Astrocyte (in vitro differentiated cells and primary cell): ENCODE results near the gene EYA2. TPM values are rescaled to one million over a fixed set of nuclear protein-coding genes. Genes with fewer than 3 reads are reported as not detected.

Source experiments
- DNase-seq: peaks from one replicate; pipeline ENCODE4 v3.0.0-alpha.2; 2010; ENCODE audit warnings: low read depth
- FAIRE-seq: peaks from 2 replicates; lab custom pipeline; 2011; peaks lifted over from hg19 to GRCh38; lab: Jason Lieb, UNC
- H2AFZ ChIP-seq: 2 replicates; pipeline ENCODE4 v1.6.0; 2012; ENCODE audit warnings: low read depth, low read length, inconsistent platforms
- H3K27ac ChIP-seq: 2 replicates; pipeline ENCODE4 v1.5.1; 2011; ENCODE audit warnings: low read depth, low read length, inconsistent platforms
- H3K27me3 ChIP-seq: 2 replicates; pipeline ENCODE4 v1.6.0; 2011; ENCODE audit warnings: low read length, inconsistent platforms; ENCODE audit not compliant: insufficient read depth
- H3K36me3 ChIP-seq: 2 replicates; pipeline ENCODE4 v1.5.1; 2011; ENCODE audit warnings: low read length, inconsistent platforms; ENCODE audit not compliant: insufficient read depth
- H3K4me1 ChIP-seq: 2 replicates; pipeline ENCODE4 v1.5.1; 2011; ENCODE audit warnings: low read length, inconsistent platforms; ENCODE audit not compliant: insufficient read depth
- H3K4me2 ChIP-seq: 2 replicates; pipeline ENCODE4 v1.6.0; 2012; ENCODE audit warnings: low read length, inconsistent platforms
- H3K4me3 ChIP-seq: 2 replicates; pipeline ENCODE4 v1.5.1; 2011; ENCODE audit warnings: low read depth, mild to moderate bottlenecking, low read length, inconsistent platforms; ENCODE audit not compliant: insufficient read depth
- H3K79me2 ChIP-seq: 2 replicates; pipeline ENCODE4 v1.6.0; 2012; ENCODE audit warnings: mild to moderate bottlenecking, low read length, inconsistent platforms; ENCODE audit not compliant: insufficient read depth
- H3K9ac ChIP-seq: 2 replicates; pipeline ENCODE4 v1.6.0; 2012; ENCODE audit warnings: mild to moderate bottlenecking, low read length, inconsistent platforms
- H3K9me3 ChIP-seq: 2 replicates; pipeline ENCODE4 v1.5.1; 2012; ENCODE audit warnings: low read depth, mild to moderate bottlenecking, low read length, inconsistent platforms; ENCODE audit not compliant: insufficient read depth
- H4K20me1 ChIP-seq: 2 replicates; pipeline ENCODE4 v1.6.0; 2012; ENCODE audit warnings: low read length, inconsistent platforms; ENCODE audit not compliant: insufficient read depth
- H3K27ac Mint-ChIP-seq: one replicate; pipeline ENCODE4 v1.8.0; 2021; ENCODE audit warnings: mild to moderate bottlenecking, mixed read lengths; ENCODE audit not compliant: unreplicated experiment
- H3K27me3 Mint-ChIP-seq: one replicate; pipeline ENCODE4 v1.8.0; 2021; ENCODE audit warnings: low read depth, mixed read lengths; ENCODE audit not compliant: unreplicated experiment
- H3K36me3 Mint-ChIP-seq: one replicate; pipeline ENCODE4 v1.8.0; 2021; ENCODE audit warnings: low read depth, mixed read lengths; ENCODE audit not compliant: unreplicated experiment
- H3K4me1 Mint-ChIP-seq: one replicate; pipeline ENCODE4 v1.8.0; 2021; ENCODE audit warnings: low read depth, mixed read lengths; ENCODE audit not compliant: unreplicated experiment
- H3K4me3 Mint-ChIP-seq: one replicate; pipeline ENCODE4 v1.8.0; 2021; ENCODE audit warnings: mild to moderate bottlenecking, moderate library complexity, mixed read lengths; ENCODE audit not compliant: unreplicated experiment
- H3K9me3 Mint-ChIP-seq: one replicate; pipeline ENCODE4 v1.8.0; 2021; ENCODE audit warnings: mild to moderate bottlenecking, mixed read lengths; ENCODE audit not compliant: unreplicated experiment
- EZH2 ChIP-seq: IDR thresholded peaks from 2 replicates; pipeline ENCODE4 v1.6.1; 2012; ENCODE audit warnings: mild to moderate bottlenecking, low read length, inconsistent platforms; ENCODE audit not compliant: insufficient read depth
- total RNA-seq: library from RNA; stranded (reverse); gene quantifications from 2 replicates; pipeline ENCODE4 v1.2.1, GENCODE V29; 2021
- TF ChIP-seq, protein P1 (sequence below): IDR thresholded peaks from 2 replicates; pipeline ENCODE4 v1.5.1; 2011; ENCODE audit warnings: low read depth, mild to moderate bottlenecking, inconsistent platforms, low read length, moderate library complexity; ENCODE audit not compliant: insufficient read depth

EYA2 gene
- total RNA-seq, 1 donor from 2014 or later = 1.5 TPM

DNA sequence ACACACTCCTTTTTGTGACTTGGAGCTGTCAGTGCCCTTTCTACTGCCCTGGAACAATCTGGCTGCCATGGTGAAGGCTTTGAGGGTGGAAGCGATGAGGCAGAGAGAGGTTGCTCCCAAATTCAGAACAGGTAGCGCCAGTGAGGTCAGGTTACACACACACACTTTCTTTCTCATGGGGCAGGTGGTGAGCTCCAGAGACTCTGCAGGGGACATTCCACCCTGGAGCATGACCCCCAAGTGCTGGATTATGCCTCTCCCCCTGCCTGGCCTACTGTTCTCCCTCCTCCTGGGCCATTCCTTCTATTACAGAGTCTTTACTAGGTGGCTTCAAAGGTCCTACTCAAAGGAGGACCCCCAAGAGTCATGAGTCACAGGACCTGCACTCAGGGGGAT, 98.0 kb downstream of the EYA2 start:
- H3K27ac Mint-ChIP-seq = no peak overlapping the region
- H3K4me3 ChIP-seq = no peak overlapping the region

DNA sequence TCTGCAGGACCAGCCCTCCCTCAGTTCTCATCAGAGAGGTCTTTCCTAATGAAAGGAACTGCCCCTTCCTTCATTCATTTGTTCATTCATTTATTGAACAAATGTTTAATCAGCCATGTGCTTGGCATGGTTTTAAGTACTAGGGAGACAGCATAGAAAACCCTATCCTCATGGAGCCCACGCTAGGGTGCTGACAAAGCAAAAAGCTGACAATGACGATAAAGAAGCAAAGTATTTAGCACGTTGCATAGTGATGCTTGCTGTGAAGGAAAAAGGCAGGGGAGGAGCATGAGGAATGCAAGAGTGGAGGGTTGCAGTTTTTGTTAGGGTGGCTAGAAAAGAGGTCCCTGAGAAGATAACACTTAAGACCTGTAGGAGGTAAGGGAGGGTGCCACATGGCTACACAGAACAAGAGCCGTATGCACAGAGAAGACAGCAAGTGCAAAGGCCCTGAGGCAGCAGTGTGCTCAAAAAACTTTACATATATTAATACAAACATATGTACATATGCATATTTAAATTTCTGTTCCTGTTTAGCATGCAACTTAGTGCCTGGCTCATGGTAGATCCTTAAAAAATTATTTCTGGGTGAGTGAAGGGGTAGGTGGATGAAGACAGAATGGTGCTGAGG, 98.9 kb downstream of the EYA2 start:
- Histone ChIP-seq H3K79me2 (no peaks in the 10 kb centered on the region), H3K4me3 (no peak overlapping the region), H4K20me1 (no peaks in the 10 kb centered on the region), H3K27ac (no peak overlapping the region), H2AFZ (no peak overlapping the region), H3K4me1 (no peaks in the 10 kb centered on the region), H3K9me3 (no peaks in the 10 kb centered on the region), H3K4me2 (no peak overlapping the region), H3K36me3 (no peaks in the 10 kb centered on the region), H3K9ac (no peak overlapping the region), H3K27me3 (peaks cover 44% of the 10 kb centered on the region)
- H3K27ac Mint-ChIP-seq = no peak overlapping the region
- no peaks in the 10 kb centered on the region for H3K36me3 Mint-ChIP-seq
- H3K9me3 Mint-ChIP-seq = peaks cover 4% of the 10 kb centered on the region
- TF ChIP-seq, protein P1, sequence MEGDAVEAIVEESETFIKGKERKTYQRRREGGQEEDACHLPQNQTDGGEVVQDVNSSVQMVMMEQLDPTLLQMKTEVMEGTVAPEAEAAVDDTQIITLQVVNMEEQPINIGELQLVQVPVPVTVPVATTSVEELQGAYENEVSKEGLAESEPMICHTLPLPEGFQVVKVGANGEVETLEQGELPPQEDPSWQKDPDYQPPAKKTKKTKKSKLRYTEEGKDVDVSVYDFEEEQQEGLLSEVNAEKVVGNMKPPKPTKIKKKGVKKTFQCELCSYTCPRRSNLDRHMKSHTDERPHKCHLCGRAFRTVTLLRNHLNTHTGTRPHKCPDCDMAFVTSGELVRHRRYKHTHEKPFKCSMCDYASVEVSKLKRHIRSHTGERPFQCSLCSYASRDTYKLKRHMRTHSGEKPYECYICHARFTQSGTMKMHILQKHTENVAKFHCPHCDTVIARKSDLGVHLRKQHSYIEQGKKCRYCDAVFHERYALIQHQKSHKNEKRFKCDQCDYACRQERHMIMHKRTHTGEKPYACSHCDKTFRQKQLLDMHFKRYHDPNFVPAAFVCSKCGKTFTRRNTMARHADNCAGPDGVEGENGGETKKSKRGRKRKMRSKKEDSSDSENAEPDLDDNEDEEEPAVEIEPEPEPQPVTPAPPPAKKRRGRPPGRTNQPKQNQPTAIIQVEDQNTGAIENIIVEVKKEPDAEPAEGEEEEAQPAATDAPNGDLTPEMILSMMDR = no peak
- no peak for TF ChIP-seq EZH2
- H3K27me3 Mint-ChIP-seq = peaks cover 25% of the 10 kb centered on the region
- no peaks in the 10 kb centered on the region for H3K4me1 Mint-ChIP-seq
- no peak overlapping the region for H3K4me3 Mint-ChIP-seq
- no peak for FAIRE-seq
- DNase-seq = no peak

More for the DNA sequence above, 98.0 kb downstream of the EYA2 start:
- Mint-ChIP-seq H3K27me3 (peaks cover 25% of the 10 kb centered on the region), H3K4me3 (no peak overlapping the region), H3K4me1 (no peaks in the 10 kb centered on the region), H3K36me3 (no peaks in the 10 kb centered on the region), H3K9me3 (peaks cover 4% of the 10 kb centered on the region)
- H4K20me1 ChIP-seq = no peaks in the 10 kb centered on the region
- no peaks in the 10 kb centered on the region for H3K36me3 ChIP-seq
- H3K9me3 ChIP-seq = no peaks in the 10 kb centered on the region
- DNase-seq (no peak), FAIRE-seq (no peak)
- no peak overlapping the region for H3K4me2 ChIP-seq
- no peaks in the 10 kb centered on the region for H3K4me1 ChIP-seq
- H3K79me2 ChIP-seq = no peaks in the 10 kb centered on the region
- H2AFZ ChIP-seq = no peak overlapping the region
- no peak for TF ChIP-seq EZH2
- TF ChIP-seq, protein P1 = no peak
- no peak overlapping the region for H3K27ac ChIP-seq
- no peak overlapping the region for H3K9ac ChIP-seq
- peaks cover 38% of the 10 kb centered on the region for H3K27me3 ChIP-seq

DNA sequence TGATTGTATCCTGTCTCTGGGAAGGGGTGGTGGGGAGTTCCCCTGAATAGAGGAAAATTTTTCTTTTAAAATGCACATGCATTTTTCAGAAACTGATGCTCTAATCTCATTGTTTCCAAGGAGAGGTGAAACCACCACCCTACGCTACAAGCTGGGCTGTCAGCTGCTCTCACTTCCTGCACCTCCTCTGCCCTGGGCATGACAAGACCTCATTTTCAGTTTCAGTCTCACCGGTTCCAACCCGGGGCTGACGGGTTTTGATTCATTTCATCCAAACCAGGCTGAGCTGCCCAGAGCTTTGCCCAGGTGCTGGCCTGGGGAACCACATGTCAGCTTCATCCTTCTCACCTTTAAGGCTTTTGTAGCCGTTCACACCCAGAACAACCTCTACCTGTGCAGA, 99.7 kb downstream of the EYA2 start:
- no peak overlapping the region for H2AFZ ChIP-seq
- H3K4me2 ChIP-seq = no peak overlapping the region
- FAIRE-seq (no peak), DNase-seq (no peak)
- H3K27ac ChIP-seq = no peak overlapping the region
- Mint-ChIP-seq H3K4me3 (no peak overlapping the region), H3K36me3 (no peaks in the 10 kb centered on the region), H3K27me3 (peaks cover 25% of the 10 kb centered on the region), H3K27ac (no peak overlapping the region), H3K4me1 (no peaks in the 10 kb centered on the region), H3K9me3 (peaks cover 4% of the 10 kb centered on the region)
- TF ChIP-seq, protein P1 = no peak
- TF ChIP-seq EZH2 = no peak
- no peaks in the 10 kb centered on the region for H3K79me2 ChIP-seq
- no peaks in the 10 kb centered on the region for H3K36me3 ChIP-seq
- peaks cover 43% of the 10 kb centered on the region for H3K27me3 ChIP-seq
- no peaks in the 10 kb centered on the region for H3K4me1 ChIP-seq
- H3K4me3 ChIP-seq = no peak overlapping the region
- no peaks in the 10 kb centered on the region for H3K9me3 ChIP-seq
- H3K9ac ChIP-seq = no peak overlapping the region
- no peaks in the 10 kb centered on the region for H4K20me1 ChIP-seq
